Keratinocyte (primary cell): ENCODE results near the gene WWC1. TPM values are rescaled to one million over a fixed set of nuclear protein-coding genes. Genes with fewer than 3 reads are reported as not detected.

Experiments
- DNase-seq: peaks from one replicate; pipeline ENCODE4 v3.0.0-alpha.2; 2011; ENCODE audit warnings: low read depth, missing footprints, low spot score
- FAIRE-seq: peaks from 2 replicates; lab custom pipeline; 2011; peaks lifted over from hg19 to GRCh38; lab: Jason Lieb, UNC
- H2AFZ ChIP-seq: 2 replicates; pipeline ENCODE4 v1.6.0; 2012; ENCODE audit warnings: low read length, control low read depth, inconsistent platforms; ENCODE audit not compliant: control insufficient read depth
- H3K27ac ChIP-seq: 2 replicates; pipeline ENCODE4 v1.5.1; 2011; ENCODE audit warnings: low read length; ENCODE audit not compliant: control insufficient read depth, insufficient read depth
- H3K27me3 ChIP-seq: 3 replicates; pipeline ENCODE4 v1.6.0; 2011; ENCODE audit warnings: low read length; ENCODE audit not compliant: control insufficient read depth, insufficient read depth; ENCODE audit errors: extremely low read depth
- H3K36me3 ChIP-seq, 2 experiments: 2 replicates in 1 of 2; 3 replicates in 1 of 2; pipeline ENCODE4 v1.5.1; 2011; ENCODE audit warnings: low read length in 2 of 2, mild to moderate bottlenecking in 1 of 2; ENCODE audit not compliant: control insufficient read depth in 2 of 2, insufficient read depth in 2 of 2; ENCODE audit errors: extremely low read depth in 1 of 2
- H3K4me1 ChIP-seq: 3 replicates; pipeline ENCODE4 v1.5.1; 2011; ENCODE audit warnings: low read length; ENCODE audit not compliant: control insufficient read depth, insufficient read depth; ENCODE audit errors: extremely low read depth
- H3K4me2 ChIP-seq: 3 replicates; pipeline ENCODE4 v1.6.0; 2011; ENCODE audit warnings: low read depth, low read length; ENCODE audit not compliant: control insufficient read depth, insufficient read depth; ENCODE audit errors: extremely low read depth
- H3K4me3 ChIP-seq, 3 experiments: fragments of 200-600 bp in 1 of 3; sonication (generic) in 1 of 3; 2 replicates in 2 of 3; 3 replicates in 1 of 3; pipeline ENCODE4 v1.5.1; 2011 to 2016; ENCODE audit warnings: low read length in 3 of 3, mild to moderate bottlenecking in 3 of 3, control low read depth in 2 of 3, inconsistent platforms in 1 of 3, low read depth in 1 of 3, mixed read lengths in 1 of 3, mixed run types in 1 of 3, moderate library complexity in 1 of 3; ENCODE audit not compliant: control insufficient read depth in 2 of 3, insufficient read depth in 2 of 3; ENCODE audit errors: extremely low read depth in 1 of 3
- H3K79me2 ChIP-seq: 2 replicates; pipeline ENCODE4 v1.6.0; 2012; ENCODE audit warnings: low read length; ENCODE audit not compliant: control insufficient read depth, insufficient read depth
- H3K9ac ChIP-seq: 3 replicates; pipeline ENCODE4 v1.6.0; 2011; ENCODE audit warnings: low read length; ENCODE audit not compliant: control insufficient read depth, insufficient read depth; ENCODE audit errors: extremely low read depth
- H3K9me1 ChIP-seq: 3 replicates; pipeline ENCODE4 v1.6.0; 2011; ENCODE audit warnings: low read length; ENCODE audit not compliant: control insufficient read depth, insufficient read depth; ENCODE audit errors: extremely low read depth
- H3K9me3 ChIP-seq: 2 replicates; pipeline ENCODE4 v1.5.1; 2012; ENCODE audit warnings: low read depth, low read length; ENCODE audit not compliant: control insufficient read depth
- H4K20me1 ChIP-seq: 3 replicates; pipeline ENCODE4 v1.6.0; 2011; ENCODE audit warnings: low read length; ENCODE audit not compliant: control insufficient read depth, insufficient read depth; ENCODE audit errors: extremely low read depth
- CTCF ChIP-seq, 3 experiments: IDR thresholded peaks in 1 of 3; conservative IDR thresholded peaks in 1 of 3; optimal IDR thresholded peaks in 1 of 3; 2 replicates in 2 of 3; 3 replicates in 1 of 3; pipeline versions ENCODE3 to v1.5.1; 2011; ENCODE audit warnings: low read length in 3 of 3, mild to moderate bottlenecking in 3 of 3, moderate library complexity in 2 of 3, control low read depth in 1 of 3, inconsistent platforms in 1 of 3; ENCODE audit not compliant: insufficient read depth in 2 of 3; ENCODE audit errors: extremely low read depth in 1 of 3
- EZH2 ChIP-seq: IDR thresholded peaks from one replicate; pipeline ENCODE4 v1.6.1; 2012; ENCODE audit warnings: inconsistent platforms, mild to moderate bottlenecking, low read length, moderate library complexity
- dilution Hi-C: fragments of 300-500 bp; cut with MboI; formaldehyde crosslinking; loops from one replicate; pipeline ENCODE4 v1.7.0; 2020; ENCODE audit warnings: low sequenced_read_pairs; ENCODE audit not compliant: extremely low pct_ligation_motif_present
- polyA plus RNA-seq, 5 experiments: library from polyadenylated mRNA; depleted of rRNA in 3 of 5; stranded (reverse) in 3 of 5; stranded (forward) in 1 of 5; unstranded in 1 of 5; fragments of >200 nt; gene quantifications; 1 replicate in 1 of 5; 2 replicates in 3 of 5; 3 replicates in 1 of 5; pipeline versions ENCODE4 v1.2.1 to v1.2.3, GENCODE V29; 2011 to 2012; ENCODE audit warnings: missing spikeins in 2 of 5, low read depth in 1 of 5, low replicate concordance in 1 of 5

The WWC1 gene
- polyA plus RNA-seq, 1 donor (not counting 4 experiments of a cell fraction or from before 2014, with no cell fraction given): 19.8 TPM

DNA sequence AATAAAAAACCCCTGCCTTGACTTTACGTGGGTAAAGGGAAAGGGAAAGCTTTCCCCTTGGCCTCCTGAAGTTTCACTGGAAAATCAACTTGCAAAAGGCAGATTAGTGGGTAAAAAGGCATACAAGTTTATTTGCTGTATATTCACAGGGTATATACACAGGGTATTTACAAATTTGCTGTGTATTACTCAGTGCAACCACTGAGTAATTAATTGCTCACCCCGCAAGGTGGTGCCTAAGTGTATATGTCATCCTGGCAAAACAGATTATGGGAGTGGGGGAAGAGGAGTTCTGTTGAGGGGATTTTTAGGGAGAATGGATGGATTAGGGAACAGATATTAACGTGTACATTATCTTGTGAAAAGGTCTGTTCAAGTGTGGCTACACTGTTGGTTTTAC lies 187.7 kb downstream of the WWC1 start:
- Histone ChIP-seq H3K4me1 (peaks cover 6% of the 10 kb centered on the region), H3K27ac (no peak overlapping the region), H3K9me1 (peaks cover 4% of the 10 kb centered on the region), H3K9ac (no peak overlapping the region), H3K79me2 (no peaks in the 10 kb centered on the region), H2AFZ (no peak overlapping the region), H3K4me2 (no peak overlapping the region), H4K20me1 (no peaks in the 10 kb centered on the region), H3K9me3 (no peaks in the 10 kb centered on the region), H3K36me3 (peaks cover 2 to 3% of the 10 kb centered on the region in 2 experiments), H3K4me3 (no peak overlapping the region), H3K27me3 (no peaks in the 10 kb centered on the region)
- DNase-seq: no peak
- FAIRE-seq: no peak
- dilution Hi-C loops: no loop called here
- TF ChIP-seq CTCF (optimal IDR thresholded peaks at IDR 0.05 in 1 of 3, IDR thresholded peaks at IDR 0.05 in 1 of 3, conservative IDR thresholded peaks at IDR 0.05 in 1 of 3; ENCODE audit: extremely low read depth in 1 of 3, insufficient read depth in 2 of 3, low read length in 3 of 3) (no peak), EZH2 (no peak)

GRCh38 chr5:168480601-168481000 lies 189.2 kb downstream of the WWC1 start:
- Histone ChIP-seq H2AFZ (no peak overlapping the region), H3K4me3 (no peak overlapping the region), H3K4me2 (no peak overlapping the region), H3K9me3 (no peaks in the 10 kb centered on the region), H3K4me1 (peaks cover 6% of the 10 kb centered on the region), H3K9ac (no peak overlapping the region), H3K79me2 (no peaks in the 10 kb centered on the region), H3K36me3 (no peaks in the 10 kb centered on the region), H3K27me3 (no peaks in the 10 kb centered on the region), H3K27ac (no peak overlapping the region), H4K20me1 (no peaks in the 10 kb centered on the region), H3K9me1 (peaks cover 4% of the 10 kb centered on the region)
- FAIRE-seq (no peak), DNase-seq (no peak)
- TF ChIP-seq EZH2 (no peak), CTCF (optimal IDR thresholded peaks at IDR 0.05 in 1 of 3, IDR thresholded peaks at IDR 0.05 in 1 of 3, conservative IDR thresholded peaks at IDR 0.05 in 1 of 3; ENCODE audit: extremely low read depth in 1 of 3, insufficient read depth in 2 of 3, low read length in 3 of 3) (no peak)
- dilution Hi-C loops: no loop called here
